H1 (cell line): ENCODE data around the gene PTPRD. TPM values are rescaled to one million over a fixed set of nuclear protein-coding genes. Genes with fewer than 3 reads are reported as not detected.

Experiments
- CTCF ChIA-PET: fragments of 300-600 bp; sonication (Branson Sonifier 250); formaldehyde crosslinking; loops from one replicate; lab custom pipeline; 2021; ENCODE audit not compliant: partially characterized antibody; lab: Charles Lee
- POLR2A ChIA-PET: fragments of 300-600 bp; sonication (Branson Sonifier 250); formaldehyde crosslinking; loops from one replicate; lab custom pipeline; 2021; ENCODE audit warnings: inconsistent platforms; ENCODE audit not compliant: partially characterized antibody; lab: Charles Lee
- DNase-seq, 2 experiments: peaks; one replicate each; pipeline versions ENCODE4 v3.0.0 to v3.0.0-alpha.2; 2010 to 2022; ENCODE audit warnings: low spot score in 2 of 2, low read depth in 1 of 2, mixed read lengths in 1 of 2
- FAIRE-seq: peaks from 2 replicates; lab custom pipeline; 2011; peaks lifted over from hg19 to GRCh38; lab: Jason Lieb, UNC
- H2AFZ ChIP-seq: 2 replicates; pipeline ENCODE4 v1.8.1; 2012; ENCODE audit warnings: low read length, inconsistent platforms
- H2AK5ac ChIP-seq: 2 replicates; pipeline ENCODE4 v1.6.1; 2013; ENCODE audit warnings: low read depth, low read length
- H2BK120ac ChIP-seq: replicated peaks from 2 replicates; pipeline ENCODE3; 2013; ENCODE audit warnings: low read depth, low read length, inconsistent platforms
- H2BK12ac ChIP-seq: 2 replicates; pipeline ENCODE4 v1.6.1; 2013; ENCODE audit warnings: low read depth, low read length
- H2BK15ac ChIP-seq: 2 replicates; pipeline ENCODE4 v1.6.1; 2013; ENCODE audit warnings: low read length
- H2BK20ac ChIP-seq: 2 replicates; pipeline ENCODE4 v1.6.1; 2013; ENCODE audit warnings: low read length
- H2BK5ac ChIP-seq: 2 replicates; pipeline ENCODE4 v1.6.1; 2013; ENCODE audit warnings: low read depth, low read length
- H3K14ac ChIP-seq: 2 replicates; pipeline ENCODE4 v1.6.1; 2013; ENCODE audit warnings: inconsistent platforms; ENCODE audit not compliant: insufficient read length
- H3K18ac ChIP-seq: 2 replicates; pipeline ENCODE4 v1.6.1; 2013; ENCODE audit warnings: low read length; ENCODE audit errors: extremely low read depth
- H3K23ac ChIP-seq: 2 replicates; pipeline ENCODE4 v1.6.1; 2013; ENCODE audit warnings: inconsistent platforms; ENCODE audit not compliant: insufficient read length
- H3K23me2 ChIP-seq: 2 replicates; pipeline ENCODE4 v1.6.1; 2013; ENCODE audit warnings: low read depth, low read length
- H3K27ac ChIP-seq: 2 replicates; pipeline ENCODE4 v1.6.1; 2011; ENCODE audit warnings: low read depth, low read length, inconsistent platforms
- H3K27me3 ChIP-seq, 4 experiments: replicated peaks in 1 of 4; 1 replicate in 1 of 4; 2 replicates in 3 of 4; pipeline versions ENCODE4 v1.6.1 to v1.8.1; 2011 to 2013; ENCODE audit warnings: low read length in 3 of 4, mild to moderate bottlenecking in 3 of 4, inconsistent platforms in 2 of 4, mixed read lengths in 2 of 4, moderate library complexity in 1 of 4; ENCODE audit not compliant: control insufficient read depth in 3 of 4, insufficient read depth in 3 of 4; ENCODE audit errors: extremely low read depth in 1 of 4
- H3K36me3 ChIP-seq, 4 experiments: 2 replicates each; pipeline versions ENCODE4 v1.6.1 to v1.8.1; 2011 to 2013; ENCODE audit warnings: mild to moderate bottlenecking in 4 of 4, low read length in 3 of 4, moderate library complexity in 2 of 4, control low read depth in 1 of 4, inconsistent platforms in 1 of 4; ENCODE audit not compliant: insufficient read depth in 4 of 4, control insufficient read depth in 2 of 4
- H3K4ac ChIP-seq: replicated peaks from 2 replicates; pipeline ENCODE3; 2013; ENCODE audit warnings: low read length, low read depth, mixed read lengths, inconsistent platforms; ENCODE audit not compliant: insufficient read length
- H3K4me1 ChIP-seq, 4 experiments: replicated peaks in 1 of 4; 1 replicate in 1 of 4; 2 replicates in 3 of 4; pipeline versions ENCODE4 v1.6.1 to v1.8.1; 2011 to 2013; ENCODE audit warnings: low read length in 3 of 4, inconsistent platforms in 2 of 4, mixed read lengths in 1 of 4; ENCODE audit not compliant: insufficient read depth in 4 of 4, control insufficient read depth in 3 of 4
- H3K4me2 ChIP-seq, 2 experiments: 2 replicates each; pipeline versions ENCODE4 v1.6.1 to v1.8.1; 2011 to 2013; ENCODE audit warnings: low read depth in 2 of 2, low read length in 2 of 2, control low read depth in 1 of 2, inconsistent platforms in 1 of 2, mild to moderate bottlenecking in 1 of 2; ENCODE audit not compliant: insufficient read depth in 1 of 2
- H3K4me3 ChIP-seq, 4 experiments: fragments of 200-600, 300-600 bp in 1 of 4; sonication (generic), shearing (Covaris generic), sonication (Bioruptor Twin) in 1 of 4; 2 replicates each; pipeline versions ENCODE4 v1.5.1 to v1.8.1; 2011 to 2016; ENCODE audit warnings: low read length in 4 of 4, low read depth in 3 of 4, control low read depth in 2 of 4, inconsistent platforms in 2 of 4, mild to moderate bottlenecking in 2 of 4, mixed read lengths in 1 of 4, moderate library complexity in 1 of 4; ENCODE audit not compliant: insufficient read depth in 2 of 4; ENCODE audit errors: extremely low read depth in 1 of 4
- H3K56ac ChIP-seq: replicated peaks from 2 replicates; pipeline ENCODE3; 2013; ENCODE audit warnings: low read depth, mild to moderate bottlenecking, mixed read lengths, low read length, inconsistent platforms; ENCODE audit not compliant: insufficient read length
- H3K79me1 ChIP-seq: 2 replicates; pipeline ENCODE4 v1.6.1; 2013; ENCODE audit warnings: low read depth, low read length, control low read depth
- H3K79me2 ChIP-seq, 2 experiments: 2 replicates each; pipeline versions ENCODE4 v1.6.1 to v1.8.1; 2012 to 2013; ENCODE audit warnings: low read length in 2 of 2, mild to moderate bottlenecking in 2 of 2, inconsistent platforms in 1 of 2; ENCODE audit not compliant: insufficient read depth in 2 of 2, control insufficient read depth in 1 of 2
- H3K9ac ChIP-seq, 4 experiments: replicated peaks in 1 of 4; 1 replicate in 1 of 4; 2 replicates in 3 of 4; pipeline versions ENCODE4 v1.6.1 to v1.8.1; 2011 to 2013; ENCODE audit warnings: low read depth in 3 of 4, low read length in 3 of 4, control low read depth in 2 of 4, mild to moderate bottlenecking in 2 of 4, moderate library complexity in 2 of 4, inconsistent platforms in 1 of 4; ENCODE audit errors: extremely low read depth in 1 of 4
- H3K9me3 ChIP-seq, 2 experiments: 2 replicates each; pipeline versions ENCODE4 v1.6.1 to v1.8.1; 2012 to 2013; ENCODE audit warnings: mild to moderate bottlenecking in 2 of 2, moderate library complexity in 2 of 2, control low read depth in 1 of 2, inconsistent platforms in 1 of 2, low read depth in 1 of 2, low read length in 1 of 2, mixed read lengths in 1 of 2; ENCODE audit not compliant: insufficient read depth in 2 of 2
- H4K20me1 ChIP-seq, 2 experiments: replicated peaks in 1 of 2; 2 replicates each; pipeline versions ENCODE3 to v1.8.1; 2011 to 2013; ENCODE audit warnings: inconsistent platforms in 2 of 2, low read length in 2 of 2, mild to moderate bottlenecking in 1 of 2; ENCODE audit not compliant: insufficient read depth in 2 of 2, control insufficient read depth in 1 of 2
- H4K5ac ChIP-seq: 2 replicates; pipeline ENCODE4 v1.6.1; 2013; ENCODE audit warnings: low read length, low read depth, mixed read lengths, inconsistent platforms; ENCODE audit not compliant: insufficient read length
- H4K8ac ChIP-seq: 2 replicates; pipeline ENCODE4 v1.8.0; 2013; ENCODE audit warnings: mild to moderate bottlenecking, moderate library complexity, low read length, inconsistent platforms; ENCODE audit not compliant: insufficient read depth; ENCODE audit errors: extremely low read depth
- H4K91ac ChIP-seq: replicated peaks from 2 replicates; pipeline ENCODE3; 2013; ENCODE audit warnings: low read length, mixed read lengths, inconsistent platforms; ENCODE audit not compliant: insufficient read length
- CBX8 ChIP-seq: fragments of 300-800, 300-1000 bp; sonication (generic); IDR thresholded peaks from 2 replicates; pipeline ENCODE4 v1.7.1; 2016; ENCODE audit warnings: low read depth, low read length, borderline replicate concordance
- CHD1 ChIP-seq: IDR thresholded peaks from 2 replicates; pipeline ENCODE4 v1.6.1; 2012; ENCODE audit warnings: low read depth, low read length, improper control_type of control experiment
- EZH2 ChIP-seq: fragments of 200-600 bp; sonication (generic); IDR thresholded peaks from 2 replicates; pipeline ENCODE4 v1.7.1; 2012; ENCODE audit warnings: low read depth, mild to moderate bottlenecking, moderate library complexity, low read length, inconsistent platforms; ENCODE audit not compliant: severe bottlenecking
- FOSL1 ChIP-seq: IDR thresholded peaks from 2 replicates; pipeline ENCODE4 v1.6.1; 2011; ENCODE audit warnings: mild to moderate bottlenecking, low read depth, low read length, moderate library complexity; ENCODE audit not compliant: insufficient read depth
- GTF2F1 ChIP-seq: IDR thresholded peaks from 2 replicates; pipeline ENCODE4 v1.6.1; 2012; ENCODE audit warnings: low read depth, low read length, improper control_type of control experiment, borderline replicate concordance
- JUND ChIP-seq: IDR thresholded peaks from 2 replicates; pipeline ENCODE4 v1.6.1; 2011; ENCODE audit warnings: mild to moderate bottlenecking, improper control_type of control experiment, low read length
- MAFK ChIP-seq: IDR thresholded peaks from 2 replicates; pipeline ENCODE4 v1.6.1; 2012; ENCODE audit warnings: low read depth, mild to moderate bottlenecking, improper control_type of control experiment, low read length
- POLR2AphosphoS5 ChIP-seq: IDR thresholded peaks from 2 replicates; pipeline ENCODE4 v1.6.1; 2011; ENCODE audit warnings: low read depth, low read length
- TCF12 ChIP-seq: IDR thresholded peaks from 2 replicates; pipeline ENCODE4 v1.6.1; 2011; ENCODE audit warnings: low read depth, mild to moderate bottlenecking, low read length
- TEAD4 ChIP-seq: IDR thresholded peaks from 2 replicates; pipeline ENCODE4 v1.6.1; 2012; ENCODE audit warnings: low read depth, low read length, inconsistent platforms, mixed read lengths
- YY1 ChIP-seq: IDR thresholded peaks from 2 replicates; pipeline ENCODE4 v1.6.1; 2011; ENCODE audit warnings: low read depth, mild to moderate bottlenecking, low read length
- polyA plus RNA-seq, 7 experiments: library from polyadenylated mRNA; depleted of rRNA in 3 of 7; stranded (reverse) in 5 of 7; unstranded in 2 of 7; fragments of >200 nt in 5 of 7; fragments of 200-250 nt in 2 of 7; gene quantifications; 1 replicate in 5 of 7; 2 replicates in 1 of 7; 4 replicates in 1 of 7; pipeline versions ENCODE4 v1.2.1 to v1.2.3, GENCODE V29; 2011 to 2013; ENCODE audit warnings: missing spikeins in 2 of 7, mixed read lengths in 2 of 7
- total RNA-seq: library from RNA; stranded (reverse); fragmentation: NEBNext Ultra II Directional; extraction: Animal tissue kit (Norgen Biotek cat#: 25700); gene quantifications from 2 replicates; pipeline ENCODE4 v1.2.1, GENCODE V29; 2021
- TF ChIP-seq, protein P1 (sequence below): IDR thresholded peaks from 2 replicates; pipeline ENCODE4 v1.6.1; 2011; ENCODE audit warnings: low read length, improper control_type of control experiment
- TF ChIP-seq, protein P2 (sequence below): IDR thresholded peaks from 2 replicates; pipeline ENCODE4 v1.6.1; 2011; ENCODE audit warnings: low read depth, mild to moderate bottlenecking, low read length; ENCODE audit not compliant: insufficient read depth

The PTPRD gene
- total and polyA plus RNA-seq, 2 of the 8 experiments (the other 6 are each of a cell fraction or from before 2014, with no cell fraction given): 17.2 to 77.0 TPM

DNA sequence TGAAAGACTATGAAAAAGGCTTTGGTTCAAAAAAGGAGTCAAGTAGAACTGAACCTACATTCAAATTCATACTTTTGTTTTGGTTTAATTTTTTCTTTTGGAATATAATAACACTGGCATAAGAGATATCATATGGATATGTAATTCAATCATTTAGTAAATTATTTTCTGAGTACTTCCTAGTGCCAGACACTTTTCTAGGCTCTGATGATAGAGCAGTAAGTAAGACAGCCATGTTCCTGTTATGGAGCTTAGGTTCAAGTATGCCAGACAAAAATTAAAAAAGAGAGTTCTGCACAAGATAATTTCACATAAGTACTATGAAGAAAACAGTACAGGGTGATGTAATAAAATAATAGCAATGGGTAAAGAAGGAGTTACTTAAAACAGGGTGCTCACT, 1074.0 kb downstream of the PTPRD start:
- TF ChIP-seq TEAD4: no peak
- no peak for TF ChIP-seq EZH2
- no peak for TF ChIP-seq MAFK
- TF ChIP-seq CBX8: no peak
- TF ChIP-seq, protein P1, sequence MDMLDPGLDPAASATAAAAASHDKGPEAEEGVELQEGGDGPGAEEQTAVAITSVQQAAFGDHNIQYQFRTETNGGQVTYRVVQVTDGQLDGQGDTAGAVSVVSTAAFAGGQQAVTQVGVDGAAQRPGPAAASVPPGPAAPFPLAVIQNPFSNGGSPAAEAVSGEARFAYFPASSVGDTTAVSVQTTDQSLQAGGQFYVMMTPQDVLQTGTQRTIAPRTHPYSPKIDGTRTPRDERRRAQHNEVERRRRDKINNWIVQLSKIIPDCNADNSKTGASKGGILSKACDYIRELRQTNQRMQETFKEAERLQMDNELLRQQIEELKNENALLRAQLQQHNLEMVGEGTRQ: no peak
- TF ChIP-seq POLR2AphosphoS5: no peak
- TF ChIP-seq TCF12: no peak
- TF ChIP-seq JUND: no peak
- TF ChIP-seq FOSL1: no peak
- TF ChIP-seq, protein P2, sequence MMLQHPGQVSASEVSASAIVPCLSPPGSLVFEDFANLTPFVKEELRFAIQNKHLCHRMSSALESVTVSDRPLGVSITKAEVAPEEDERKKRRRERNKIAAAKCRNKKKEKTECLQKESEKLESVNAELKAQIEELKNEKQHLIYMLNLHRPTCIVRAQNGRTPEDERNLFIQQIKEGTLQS: no peak
- TF ChIP-seq YY1: no peak
- TF ChIP-seq GTF2F1: no peak
- TF ChIP-seq CHD1: no peak
- H3K27me3 ChIP-seq: no peaks in the 10 kb centered on the region
- ChIA-PET POLR2A (no interaction called here), CTCF (no interaction called here)
- no peak overlapping the region for H4K91ac ChIP-seq
- H3K4me3 ChIP-seq: no peak overlapping the region
- no peaks in the 10 kb centered on the region for H3K9me3 ChIP-seq
- peaks cover 0 to 11% (median 3%) of the 10 kb centered on the region in 4 experiments; a peak in 3 of 7 replicates for H3K4me1 ChIP-seq
- no peak overlapping the region for H2AFZ ChIP-seq
- no peak overlapping the region for H4K5ac ChIP-seq
- DNase-seq (no peak), FAIRE-seq (no peak)
- no peak overlapping the region for H3K14ac ChIP-seq
- H3K36me3 ChIP-seq: no peaks in the 10 kb centered on the region
- H3K23ac ChIP-seq: no peak overlapping the region
- H3K23me2 ChIP-seq: no peaks in the 10 kb centered on the region
- no peak overlapping the region for H2AK5ac ChIP-seq
- no peak overlapping the region for H2BK5ac ChIP-seq
- H2BK20ac ChIP-seq: no peak overlapping the region
- no peak overlapping the region for H3K4ac ChIP-seq
- H3K79me1 ChIP-seq: no peaks in the 10 kb centered on the region
- H4K8ac ChIP-seq: no peak overlapping the region
- H3K4me2 ChIP-seq: no peak overlapping the region
- no peak overlapping the region for H2BK120ac ChIP-seq
- no peak overlapping the region for H3K27ac ChIP-seq
- no peak overlapping the region for H2BK15ac ChIP-seq
- no peaks in the 10 kb centered on the region for H3K79me2 ChIP-seq
- no peak overlapping the region for H3K56ac ChIP-seq
- H3K18ac ChIP-seq: no peak overlapping the region
- no peaks in the 10 kb centered on the region for H4K20me1 ChIP-seq
- H2BK12ac ChIP-seq: no peak overlapping the region
- no peak overlapping the region for H3K9ac ChIP-seq
